ENCODE data around the gene TAF1.
"Not testable (repeated sequence)": the region's sequence is repeated elsewhere in the genome, so short reads cannot be mapped to it uniquely, and the experiment has no call there.

TAF1 gene

DNA sequence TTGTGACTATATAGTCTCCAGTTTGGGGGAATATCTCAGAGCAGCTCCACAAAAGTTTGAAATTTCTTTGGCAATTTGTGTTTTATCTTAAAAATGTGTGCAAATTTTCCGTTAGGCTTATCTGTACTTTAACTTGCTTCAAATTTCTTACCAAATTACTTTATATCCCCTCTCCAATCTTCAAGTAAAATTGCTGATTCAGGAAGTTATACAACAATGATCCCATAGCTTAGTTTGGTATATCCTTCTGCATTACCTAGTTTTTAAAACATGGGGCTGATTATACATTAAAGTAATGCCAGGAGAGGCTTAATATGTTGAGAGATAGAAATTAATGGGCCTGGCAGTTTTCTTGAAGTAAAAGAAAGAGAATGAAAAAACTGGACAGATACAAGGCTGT lies 66.6 kb downstream of the TAF1 start:
- no peak for DNase-seq

DNA sequence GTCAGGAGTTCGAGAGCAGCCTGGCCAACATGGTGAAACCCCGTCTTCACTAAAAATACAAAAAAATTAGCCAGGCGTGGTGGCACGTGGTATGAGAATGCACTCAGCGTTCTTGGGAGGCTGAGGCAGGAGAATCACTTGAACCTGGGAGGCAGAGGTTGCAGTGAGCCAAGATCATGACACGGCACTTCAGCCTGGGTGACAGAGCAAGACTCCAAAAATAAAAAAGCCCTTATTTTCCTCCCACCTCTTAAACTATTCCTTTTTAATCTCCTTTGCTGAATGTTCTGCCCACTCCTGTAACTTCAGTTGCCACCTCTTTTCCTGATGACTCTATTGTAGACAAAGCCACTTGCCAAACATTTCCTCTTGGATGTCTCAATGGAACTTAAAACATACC lies 72.6 kb downstream of the TAF1 start:
- no peak for DNase-seq

DNA sequence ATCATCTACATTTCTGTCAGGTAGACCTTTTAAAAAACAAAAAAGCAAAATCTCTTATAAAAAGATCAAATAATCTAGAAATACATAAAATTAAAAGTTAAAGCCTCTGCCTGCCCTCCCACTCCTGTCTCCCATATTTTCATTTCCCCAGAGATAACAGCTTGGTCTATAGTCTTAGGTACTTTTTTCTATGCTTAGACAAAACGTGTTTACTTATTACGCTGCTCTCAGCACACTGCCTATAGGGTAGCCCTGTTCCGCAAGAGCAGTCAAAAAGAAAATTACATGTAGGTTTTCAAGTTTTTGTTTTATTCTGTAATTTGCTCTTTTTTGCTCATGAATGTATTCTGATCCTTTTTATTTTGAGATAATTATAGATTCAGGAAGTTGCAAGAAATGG lies 73.3 kb downstream of the TAF1 start:
- DNase-seq = no peak

DNA sequence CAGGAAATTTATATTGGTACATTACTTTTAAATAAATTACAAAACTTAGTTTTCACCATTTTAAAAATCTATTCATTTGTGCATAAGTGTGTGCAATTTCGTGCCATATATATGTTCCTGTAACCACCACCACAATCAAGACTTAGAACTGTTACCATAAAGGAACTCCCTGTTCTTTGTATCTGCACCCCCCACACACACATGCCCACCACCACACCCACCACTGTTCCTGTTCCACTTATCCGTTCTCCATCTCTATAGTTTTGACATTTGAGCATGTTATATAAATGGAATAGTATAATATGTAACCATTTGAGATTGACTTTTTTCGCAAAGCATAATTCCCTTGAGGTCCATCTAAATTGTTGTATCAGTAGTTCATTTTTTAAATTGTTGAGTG lies 73.7 kb downstream of the TAF1 start:
- DNase-seq = no peak

DNA sequence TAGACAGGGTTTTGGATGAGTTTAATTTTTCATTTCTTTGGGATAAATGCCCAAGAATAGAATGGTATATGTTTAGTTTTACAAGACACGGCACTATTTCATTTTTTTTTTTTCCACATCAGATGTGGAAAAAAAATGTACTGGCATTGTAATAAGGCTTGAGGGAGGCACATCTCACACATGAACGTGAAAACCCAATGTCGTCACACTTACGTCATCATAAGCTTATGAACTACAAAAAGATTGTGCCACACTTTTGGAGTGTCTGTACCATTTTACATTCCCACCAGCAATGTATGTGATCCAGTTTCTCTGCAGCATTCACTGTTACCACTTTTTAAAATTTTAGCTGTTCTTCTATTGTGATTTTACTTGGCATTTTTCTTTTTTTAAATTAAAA lies 74.2 kb downstream of the TAF1 start:
- DNase-seq = no peak

DNA sequence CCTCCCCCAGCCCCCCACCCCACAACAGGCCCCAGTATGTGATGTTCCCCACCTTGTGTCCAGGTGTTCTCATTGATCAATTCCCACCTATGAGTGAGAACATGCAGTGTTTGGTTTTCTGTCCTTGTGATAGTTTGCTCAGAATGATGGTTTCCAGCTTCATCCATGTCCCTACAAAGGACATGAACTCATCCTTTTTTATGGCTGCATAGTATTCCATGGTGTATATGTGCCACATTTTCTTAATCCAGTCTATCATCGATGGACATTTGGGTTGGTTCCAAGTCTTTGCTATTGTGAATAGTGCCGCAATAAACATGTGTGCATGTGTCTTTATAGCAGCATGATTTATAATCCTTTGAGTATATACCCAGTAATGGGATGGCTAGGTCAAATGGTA lies 75.7 kb downstream of the TAF1 start:
- DNase-seq = not testable (repeated sequence)

DNA sequence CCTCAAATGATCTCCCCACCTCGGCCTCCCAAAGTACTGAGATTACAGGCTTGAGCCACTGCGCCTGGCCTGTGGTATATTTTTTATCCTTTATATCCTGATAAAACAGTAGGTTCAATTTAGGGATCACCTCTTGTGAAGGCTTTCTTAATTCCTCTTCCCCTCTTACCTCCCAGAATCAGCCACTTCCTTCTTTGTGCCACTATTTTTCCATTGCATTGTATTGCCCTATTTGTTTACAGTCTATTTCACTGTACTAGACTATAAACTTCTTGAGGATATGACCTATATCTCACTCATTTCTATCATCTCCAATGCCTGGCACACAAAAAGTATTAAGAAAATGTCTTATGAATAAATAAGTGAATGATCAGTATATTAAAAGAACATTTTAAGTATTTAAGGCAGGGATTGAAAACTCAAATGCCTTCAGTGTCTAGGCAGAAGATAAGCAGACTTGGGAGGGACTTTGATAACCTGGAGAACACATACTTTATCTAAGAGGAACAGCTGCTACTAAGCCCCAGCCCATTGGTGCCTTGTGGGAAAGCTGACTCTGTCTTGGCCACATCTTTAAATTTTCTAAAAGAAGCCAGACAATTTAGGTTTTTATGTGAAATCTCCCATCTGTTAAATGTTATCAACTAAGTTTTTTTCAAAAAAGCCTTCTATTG lies 84.4 kb downstream of the TAF1 start:
- no peak for DNase-seq

DNA sequence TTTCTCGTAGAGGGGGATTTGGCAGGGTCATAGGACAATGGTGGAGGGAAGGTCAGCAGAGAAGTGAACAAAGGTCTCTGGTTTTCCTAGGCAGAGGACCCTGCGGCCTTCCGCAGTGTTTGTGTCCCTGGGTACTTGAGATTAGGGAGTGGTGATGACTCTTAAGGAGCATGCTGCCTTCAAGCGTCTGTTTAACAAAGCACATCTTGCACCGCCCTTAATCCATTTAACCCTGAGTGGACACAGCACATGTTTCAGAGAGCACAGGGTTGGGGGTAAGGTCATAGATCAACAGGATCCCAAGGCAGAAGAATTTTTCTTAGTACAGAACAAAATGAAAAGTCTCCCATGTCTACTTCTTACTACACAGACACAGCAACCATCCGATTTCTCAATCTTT lies 85.4 kb downstream of the TAF1 start:
- not testable (repeated sequence) for DNase-seq

DNA sequence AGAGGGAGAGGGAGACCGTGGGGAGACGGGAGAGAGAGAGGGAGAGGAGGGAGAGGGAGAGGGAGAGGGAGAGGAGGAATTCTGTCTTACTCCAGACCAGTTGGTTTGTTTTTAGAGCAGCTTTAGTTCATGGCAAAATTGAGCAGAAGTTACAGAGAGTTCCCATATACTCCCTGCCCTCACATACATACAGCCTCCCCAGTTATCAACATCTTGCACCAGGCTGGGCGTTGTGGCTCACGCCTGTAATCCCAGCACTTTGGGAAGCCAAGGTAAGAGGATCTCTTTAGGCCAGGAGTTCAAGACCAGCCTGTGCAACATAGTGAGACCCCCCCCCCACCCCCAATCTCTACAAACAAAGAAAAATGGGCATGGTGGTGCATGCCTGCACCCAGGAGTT lies 86.9 kb downstream of the TAF1 start:
- no peak for DNase-seq

DNA sequence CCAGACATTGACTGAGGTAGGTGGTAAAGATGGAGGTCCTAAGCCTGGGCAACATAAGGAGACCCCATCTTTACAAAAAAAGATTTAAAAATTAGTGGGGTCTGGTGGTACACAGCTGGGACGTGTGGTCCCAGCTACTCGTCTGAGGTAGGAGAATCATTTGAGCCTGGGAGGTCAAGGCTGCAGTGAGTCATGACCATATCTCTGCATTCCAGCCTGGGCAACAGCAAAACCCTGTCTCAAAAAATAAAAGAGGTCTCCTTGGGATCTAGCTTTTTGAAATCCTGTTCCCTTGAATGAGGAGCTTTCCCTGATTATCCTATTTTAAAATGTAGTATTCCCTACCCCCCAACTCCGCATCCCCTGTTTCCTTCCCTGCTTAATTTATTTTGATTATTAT lies 88.1 kb downstream of the TAF1 start:
- DNase-seq = no peak

DNA sequence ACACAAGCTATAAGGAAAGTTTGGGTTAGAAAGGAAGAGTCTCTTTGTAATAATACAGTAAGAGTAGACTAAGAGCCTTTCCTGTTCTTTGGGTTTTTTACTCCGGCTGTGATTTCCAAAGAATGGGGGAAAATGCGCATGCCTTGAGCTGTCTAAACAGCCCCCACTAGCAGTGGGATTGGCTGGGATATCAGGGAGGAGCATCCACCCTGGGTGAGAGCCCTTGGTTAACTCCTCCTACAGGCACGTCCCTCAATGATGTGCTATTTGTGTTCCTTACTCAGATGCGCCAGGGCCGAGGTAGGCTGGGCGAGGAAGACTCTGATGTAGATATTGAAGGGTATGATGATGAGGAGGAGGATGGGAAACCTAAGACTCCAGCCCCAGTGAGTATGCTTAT lies 92.7 kb downstream of the TAF1 start:
- no peak for DNase-seq

DNA sequence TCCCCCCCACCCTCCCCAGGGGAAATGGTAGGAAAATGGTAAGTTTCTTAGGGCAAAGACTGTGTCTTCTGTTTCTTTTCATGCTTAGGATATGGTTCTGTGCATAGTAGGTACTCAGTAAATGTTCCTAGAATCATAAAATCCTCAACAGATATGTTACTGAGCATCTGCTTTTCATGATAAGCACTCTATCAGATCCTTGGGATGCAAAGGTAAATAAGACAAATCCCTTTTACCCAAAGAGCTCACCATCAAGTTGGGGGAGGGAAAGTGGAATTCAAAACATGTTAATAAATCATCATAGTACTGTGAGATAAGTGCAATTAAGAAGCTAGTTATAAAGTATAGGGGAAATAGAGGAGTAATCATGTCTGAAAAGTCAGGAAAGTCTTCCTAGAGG lies 98.8 kb downstream of the TAF1 start:
- no peak for DNase-seq

DNA sequence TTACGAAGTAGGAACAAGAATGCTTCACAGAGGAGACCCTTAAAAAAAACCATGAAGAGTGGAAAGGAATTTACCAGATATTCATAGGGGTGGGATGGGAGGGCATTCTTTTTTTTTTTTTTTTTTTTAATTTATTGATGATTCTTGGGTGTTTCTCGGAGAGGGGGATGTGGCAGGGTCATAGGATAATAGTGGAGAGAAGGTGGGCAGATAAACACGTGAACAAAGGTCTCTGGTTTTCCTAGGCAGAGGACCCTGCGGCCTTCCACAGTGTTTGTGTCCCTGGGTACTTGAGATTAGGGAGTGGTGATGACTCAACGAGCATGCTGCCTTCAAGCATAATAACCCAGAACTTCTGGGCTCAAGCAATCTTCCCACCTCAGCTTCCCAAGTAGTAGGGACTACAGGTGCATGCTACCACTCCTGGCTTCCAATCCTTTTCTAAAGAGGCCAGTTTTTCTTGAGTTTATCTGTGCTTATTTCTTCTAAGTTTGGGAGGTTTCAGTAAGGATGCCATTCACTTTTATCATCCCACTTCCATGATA lies 100.9 kb downstream of the TAF1 start:
- no peak for DNase-seq

DNA sequence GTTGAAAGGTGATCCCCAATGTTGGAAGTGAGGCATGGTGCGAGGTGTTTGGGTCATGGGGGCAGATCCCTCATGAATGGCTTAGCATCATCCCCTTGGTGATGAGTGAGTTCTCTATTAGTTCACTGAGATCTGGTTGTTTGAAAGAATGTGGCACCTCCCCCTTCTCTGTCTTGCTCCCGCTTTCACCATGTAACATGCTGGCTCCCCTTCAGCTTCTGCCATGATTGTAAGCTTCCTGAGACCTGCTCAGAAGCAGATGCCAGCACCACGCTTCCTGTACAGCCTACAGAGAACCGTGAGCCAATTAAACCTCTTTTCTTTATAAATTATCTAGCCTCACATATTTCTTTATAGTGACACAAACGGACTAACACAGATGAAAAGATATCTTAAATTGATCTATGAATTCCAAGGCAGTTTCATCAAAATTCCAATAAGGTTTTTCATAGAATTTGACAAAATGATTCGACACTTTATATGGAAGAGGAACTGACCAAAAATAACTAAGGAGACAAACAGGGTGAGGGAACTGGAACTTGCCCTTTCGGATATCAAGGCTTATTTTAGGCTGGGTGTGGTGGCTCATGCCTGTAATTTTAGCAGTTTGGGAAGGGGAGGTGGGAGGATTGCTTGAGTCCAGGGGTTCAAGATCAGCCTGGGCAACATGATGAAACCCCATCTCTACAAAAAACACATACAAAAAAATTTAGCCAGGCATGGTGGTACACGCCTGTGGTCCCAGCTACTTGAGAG lies 109.8 kb downstream of the TAF1 start:
- no peak for DNase-seq

DNA sequence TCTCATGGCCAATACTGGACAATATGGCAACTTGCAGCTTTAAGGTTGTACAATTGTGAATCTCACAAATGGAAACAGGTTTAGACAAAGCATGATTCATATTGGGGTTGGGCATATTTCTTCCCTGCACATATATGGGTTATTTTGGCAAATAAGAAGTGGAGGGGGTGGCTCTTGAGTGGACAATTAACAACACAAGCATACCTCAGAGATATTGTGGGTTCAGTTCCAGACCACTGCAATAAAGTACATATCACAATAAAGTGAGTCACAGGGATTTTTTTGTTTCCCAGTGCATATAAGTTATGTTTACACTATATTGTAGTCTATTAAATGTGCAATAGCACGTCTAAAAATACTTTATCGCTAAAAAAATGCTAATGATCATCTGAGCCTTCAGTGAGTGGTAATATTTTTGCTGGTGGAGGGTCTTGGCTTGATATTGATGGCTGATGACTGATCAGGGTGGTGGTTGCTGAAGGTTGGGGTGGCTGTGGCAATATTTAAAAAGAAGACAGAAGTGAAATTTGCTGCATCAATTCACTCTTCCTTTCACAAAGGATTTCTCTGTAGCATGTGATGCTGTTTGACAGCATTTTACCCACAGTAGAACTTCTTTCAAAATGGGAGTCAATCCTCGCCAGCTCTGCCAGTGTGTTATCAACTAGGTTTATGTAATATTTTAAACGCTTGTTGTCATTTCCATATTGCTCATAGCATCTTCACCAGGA lies 116.2 kb downstream of the TAF1 start:
- no peak for DNase-seq

DNA sequence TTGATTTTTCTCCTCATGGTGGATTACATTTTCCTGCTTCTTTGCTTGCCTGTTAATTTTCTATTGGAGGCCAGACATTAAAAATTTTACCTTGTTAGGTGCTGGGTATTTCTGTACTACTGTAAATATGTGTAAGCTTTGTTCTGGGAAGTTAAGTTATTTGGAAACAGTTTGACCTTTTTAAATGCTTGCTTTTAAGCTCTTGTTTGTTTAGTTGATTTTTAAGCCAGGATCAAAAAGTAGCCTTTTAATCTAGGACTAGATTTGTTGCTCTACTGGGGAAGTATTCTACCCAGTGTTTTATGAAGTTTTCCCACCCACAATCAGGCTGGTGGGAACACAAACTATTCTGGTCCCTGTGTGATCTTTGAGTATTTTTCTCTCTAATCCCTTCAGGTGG lies 121.7 kb downstream of the TAF1 start:
- no peak for DNase-seq

DNA sequence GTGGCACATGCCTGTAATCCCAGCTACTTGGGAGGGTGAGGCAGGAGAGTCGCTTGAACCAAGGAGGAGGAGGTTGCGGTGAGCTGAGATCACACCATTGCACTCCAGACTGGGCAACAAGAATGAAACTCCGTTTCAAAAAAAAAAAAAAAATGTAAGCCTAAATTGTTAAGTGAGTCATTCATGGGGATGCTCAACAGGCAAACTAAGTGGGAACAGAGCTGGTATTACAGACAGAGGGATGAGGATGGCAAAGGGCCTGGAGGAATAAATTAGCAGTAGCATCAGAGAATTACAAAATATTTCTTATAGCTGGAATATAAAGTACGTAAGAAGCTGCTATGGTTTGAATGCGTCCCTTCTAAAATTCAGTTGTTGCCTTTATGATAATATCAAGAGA lies 123.4 kb downstream of the TAF1 start:
- no peak for DNase-seq

DNA sequence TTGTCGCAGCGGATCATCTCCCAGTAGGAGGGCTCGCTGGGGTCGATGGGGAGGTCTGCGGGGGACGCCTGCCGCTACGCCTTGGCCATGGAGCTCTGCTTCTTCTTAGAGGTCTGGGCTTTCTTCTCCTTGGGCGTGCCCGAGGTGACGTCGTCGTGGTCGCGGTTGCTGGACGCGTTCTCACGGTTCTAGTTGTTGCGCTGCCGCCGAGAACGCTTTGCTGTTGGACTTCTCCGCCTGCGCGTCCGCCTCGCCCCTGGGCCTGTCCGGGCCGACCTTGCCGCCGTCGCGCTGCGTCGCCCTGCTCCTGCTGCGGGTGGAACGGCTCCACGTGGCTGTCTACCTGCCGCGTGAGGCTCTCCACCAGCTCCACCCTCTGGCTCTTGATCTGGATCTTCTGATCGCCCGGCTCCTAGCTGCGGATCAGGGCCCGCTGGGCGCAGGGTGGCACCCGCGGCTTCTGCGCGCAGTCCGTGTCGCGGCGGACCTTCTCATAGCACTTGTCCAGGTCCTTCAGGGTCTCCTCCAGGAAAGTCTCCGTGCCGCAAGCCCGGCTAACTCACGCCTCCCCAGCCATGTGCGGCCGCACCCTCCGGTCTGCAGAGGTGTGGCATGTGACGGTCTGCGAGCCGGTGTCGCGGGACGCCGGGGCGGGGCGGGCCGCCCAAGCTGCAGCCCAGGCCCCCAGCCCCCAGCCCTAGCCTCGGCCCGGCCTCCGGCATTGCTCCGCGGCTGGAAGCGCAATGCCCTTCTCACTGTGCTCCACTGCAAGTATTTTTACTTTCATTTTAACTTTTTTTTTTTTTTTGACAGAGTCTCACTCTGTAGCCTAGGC lies 126.3 kb downstream of the TAF1 start:
- peak in 6 of 14 donors; percentile 2 to 19 (median 7) for DNase-seq

DNA sequence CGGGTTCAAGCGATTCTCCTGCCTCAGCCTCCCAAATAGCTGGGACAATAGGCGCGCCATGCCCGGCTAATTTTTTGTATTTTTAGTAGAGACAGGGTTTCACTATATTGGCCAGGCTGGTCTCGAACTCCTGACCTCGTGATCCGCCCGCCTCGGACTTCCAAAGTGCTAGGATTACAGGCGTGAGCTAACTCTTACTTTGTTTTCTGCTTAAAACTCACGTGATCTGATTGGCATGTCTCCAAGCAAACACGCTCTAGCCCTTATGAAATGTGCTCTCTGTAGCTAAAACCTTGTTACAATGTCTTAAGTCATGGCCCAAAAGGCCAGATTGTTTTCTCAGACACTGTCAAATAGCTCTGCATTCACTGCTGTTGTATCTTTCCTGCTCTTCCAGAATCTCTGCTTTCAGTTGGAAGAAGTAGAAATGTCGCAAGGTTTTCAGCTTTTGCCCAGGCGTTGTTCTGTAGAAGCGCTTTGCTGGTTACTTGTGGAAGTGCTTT lies 127.0 kb downstream of the TAF1 start:
- no peak for DNase-seq

DNA sequence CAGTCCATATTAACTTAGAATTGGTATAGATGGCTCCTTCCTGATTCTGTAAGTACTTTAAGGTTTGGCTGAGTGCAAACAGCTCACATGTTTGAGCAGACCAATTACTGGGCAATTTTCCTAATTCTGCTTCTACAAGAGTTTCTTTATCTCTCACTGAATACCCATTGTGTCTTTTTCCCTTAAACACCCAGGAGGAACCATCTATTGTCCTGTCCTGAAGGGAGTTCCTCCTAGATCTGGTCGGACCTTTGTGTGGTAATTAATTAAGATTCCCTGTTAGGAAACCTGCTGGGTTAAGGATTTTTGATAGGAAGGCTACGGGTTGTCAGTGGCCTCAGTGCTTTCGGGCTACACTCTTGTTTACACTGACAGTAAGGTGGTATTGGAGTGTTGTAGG lies 129.8 kb downstream of the TAF1 start:
- not testable (repeated sequence) for DNase-seq

DNA sequence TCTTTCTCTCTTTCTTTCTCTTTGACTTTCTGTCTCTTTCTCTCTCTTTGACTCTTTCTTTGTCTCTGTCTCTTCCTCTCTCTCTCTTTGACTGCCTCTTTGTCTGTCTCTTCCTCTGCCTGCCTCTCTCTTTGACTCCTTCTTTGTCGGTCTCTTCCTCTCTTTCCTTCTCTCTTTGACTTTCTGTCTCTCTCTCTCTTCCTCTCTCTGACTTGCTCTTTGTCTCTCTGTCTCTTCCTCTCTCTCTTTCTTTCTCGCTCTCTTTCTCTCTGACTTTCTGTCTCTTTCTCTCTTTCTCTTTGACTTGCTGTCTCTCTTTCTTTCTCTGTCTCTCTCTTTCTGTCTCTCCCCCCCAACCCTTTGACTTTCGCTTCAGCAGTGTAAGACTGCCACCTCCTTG lies 130.3 kb downstream of the TAF1 start:
- no peak for DNase-seq

DNA sequence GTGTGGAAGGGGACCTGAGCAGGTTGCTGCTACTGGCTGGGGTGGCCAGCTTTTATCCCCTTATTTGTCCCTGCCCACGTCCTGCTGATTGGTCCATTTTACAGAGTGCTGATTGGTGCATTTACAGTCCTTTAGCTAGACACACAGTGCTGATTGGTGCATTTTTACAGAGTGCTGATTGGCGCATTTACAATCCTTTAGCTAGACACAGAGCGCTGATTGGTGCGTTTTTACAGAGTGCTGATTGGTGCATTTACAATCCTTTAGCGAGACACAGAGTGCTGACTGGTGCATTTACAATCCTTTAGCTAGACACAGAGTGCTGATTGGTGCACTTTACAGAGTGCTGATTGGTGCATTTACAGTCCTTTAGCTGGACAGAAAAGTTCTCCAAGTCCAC lies 135.9 kb downstream of the TAF1 start:
- not testable (repeated sequence) for DNase-seq
